NB4 (cell line): ENCODE data around the gene HMCES.
"Not testable (repeated sequence)": the region's sequence is repeated elsewhere in the genome, so short reads cannot be mapped to it uniquely, and the experiment has no call there.

Experiments used
- DNase-seq: peaks from one replicate; pipeline ENCODE4 v3.0.0; 2010; ENCODE audit warnings: low read depth
- H3K4me3 ChIP-seq: one replicate; pipeline ENCODE4 v1.5.1; 2011; ENCODE audit warnings: mild to moderate bottlenecking, low read depth, low read length, moderate library complexity
- MAX ChIP-seq: IDR thresholded peaks from 2 replicates; pipeline ENCODE4 v1.6.1; 2011; ENCODE audit warnings: low read depth, low read length
- MYC ChIP-seq: IDR thresholded peaks from 2 replicates; pipeline ENCODE4 v1.6.1; 2011; ENCODE audit warnings: low read depth, low read length
- POLR2A ChIP-seq: IDR thresholded peaks from 2 replicates; pipeline ENCODE4 v1.6.1; 2011; ENCODE audit warnings: mild to moderate bottlenecking; ENCODE audit not compliant: insufficient read length; ENCODE audit errors: extremely low read depth
- TF ChIP-seq, protein P1 (sequence below): IDR thresholded peaks from one replicate; pipeline ENCODE4 v1.5.1; 2012; ENCODE audit warnings: low read depth, low read length

The HMCES gene

DNA sequence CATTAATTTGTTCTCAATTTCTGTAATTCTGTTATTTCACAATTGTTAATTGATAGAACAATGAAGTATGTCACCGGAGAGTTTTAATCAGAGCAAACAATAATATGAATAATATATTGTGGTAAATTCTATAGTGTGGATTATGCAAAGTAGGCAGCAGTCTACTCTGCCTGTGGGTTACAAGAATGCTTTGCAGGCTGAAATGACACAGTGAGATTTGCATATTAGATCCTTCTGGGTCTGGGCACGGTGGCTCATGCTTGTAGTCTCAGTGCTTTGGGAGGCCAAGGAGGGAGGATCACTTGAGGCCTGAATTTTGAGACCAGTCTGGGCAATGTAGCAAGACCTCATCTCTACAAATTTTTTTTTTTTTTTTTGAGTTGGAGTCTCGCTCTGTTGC lies 16.8 kb upstream of the HMCES start:
- no peak for DNase-seq
- TF ChIP-seq, protein P1, sequence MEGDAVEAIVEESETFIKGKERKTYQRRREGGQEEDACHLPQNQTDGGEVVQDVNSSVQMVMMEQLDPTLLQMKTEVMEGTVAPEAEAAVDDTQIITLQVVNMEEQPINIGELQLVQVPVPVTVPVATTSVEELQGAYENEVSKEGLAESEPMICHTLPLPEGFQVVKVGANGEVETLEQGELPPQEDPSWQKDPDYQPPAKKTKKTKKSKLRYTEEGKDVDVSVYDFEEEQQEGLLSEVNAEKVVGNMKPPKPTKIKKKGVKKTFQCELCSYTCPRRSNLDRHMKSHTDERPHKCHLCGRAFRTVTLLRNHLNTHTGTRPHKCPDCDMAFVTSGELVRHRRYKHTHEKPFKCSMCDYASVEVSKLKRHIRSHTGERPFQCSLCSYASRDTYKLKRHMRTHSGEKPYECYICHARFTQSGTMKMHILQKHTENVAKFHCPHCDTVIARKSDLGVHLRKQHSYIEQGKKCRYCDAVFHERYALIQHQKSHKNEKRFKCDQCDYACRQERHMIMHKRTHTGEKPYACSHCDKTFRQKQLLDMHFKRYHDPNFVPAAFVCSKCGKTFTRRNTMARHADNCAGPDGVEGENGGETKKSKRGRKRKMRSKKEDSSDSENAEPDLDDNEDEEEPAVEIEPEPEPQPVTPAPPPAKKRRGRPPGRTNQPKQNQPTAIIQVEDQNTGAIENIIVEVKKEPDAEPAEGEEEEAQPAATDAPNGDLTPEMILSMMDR, result no peak
- no peak for TF ChIP-seq POLR2A
- no peak for TF ChIP-seq MYC
- TF ChIP-seq MAX, result no peak

DNA sequence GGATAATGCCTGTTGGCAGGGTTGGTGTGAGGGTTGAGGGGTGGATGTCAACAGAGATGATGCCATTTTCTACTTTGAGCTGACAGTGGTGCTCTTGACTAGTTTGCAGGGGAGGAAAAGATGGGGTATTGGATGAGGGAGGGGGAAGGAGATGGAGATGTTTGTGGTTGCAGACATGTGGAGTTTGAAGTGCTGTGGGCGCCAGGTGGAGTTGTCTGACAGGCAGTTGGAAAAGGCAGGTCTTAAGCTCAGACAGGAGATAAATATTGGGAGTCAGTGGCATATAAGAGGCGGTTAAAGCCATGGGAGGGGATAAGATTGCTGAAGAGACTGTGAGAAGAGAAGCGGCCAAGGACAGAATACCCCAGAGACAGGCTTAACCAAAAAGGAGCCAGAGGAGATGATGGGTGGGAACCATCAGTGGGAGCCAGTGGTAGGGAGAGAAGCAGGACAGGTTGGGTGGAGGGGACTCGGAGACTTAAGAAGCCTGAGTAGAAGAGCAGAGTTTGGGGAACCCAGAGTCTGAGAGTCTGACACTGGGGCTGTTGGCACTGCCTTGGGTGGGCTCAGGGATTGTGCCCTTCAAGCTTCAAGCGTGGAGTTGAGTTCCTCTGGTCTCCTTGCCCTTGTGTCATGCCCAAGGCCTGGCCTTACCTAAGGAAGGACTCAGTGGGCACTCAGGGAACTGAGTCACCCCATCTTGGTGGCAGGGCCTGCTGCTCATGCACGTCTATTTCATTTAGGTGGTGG lies 15.3 kb upstream of the HMCES start:
- no peak for DNase-seq
- TF ChIP-seq MAX (no peak), POLR2A (no peak), MYC (no peak)
- TF ChIP-seq, protein P1, result no peak
- no peak overlapping the region for H3K4me3 ChIP-seq

More for the DNA sequence above, 16.8 kb upstream of the HMCES start:
- H3K4me3 ChIP-seq, result no peak overlapping the region

DNA sequence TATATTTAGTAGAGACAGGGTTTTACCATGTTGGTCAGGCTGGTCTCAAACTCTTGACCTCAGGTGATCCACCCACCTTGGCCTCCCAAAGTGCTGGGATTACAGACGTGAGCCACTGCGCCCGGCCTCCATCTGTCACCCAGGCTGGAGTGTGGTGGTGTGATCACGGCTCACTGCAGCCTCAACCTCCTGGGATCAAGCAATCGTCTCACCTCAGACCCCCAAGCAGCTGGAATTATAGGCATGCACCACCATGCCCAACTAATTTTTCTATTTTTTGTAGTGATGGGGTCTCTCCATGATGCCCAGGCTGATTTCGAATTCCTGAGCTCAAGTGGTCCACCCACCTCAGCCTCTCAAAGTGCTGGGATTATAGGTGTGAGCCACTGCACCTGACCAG lies 13.7 kb upstream of the HMCES start:
- not testable (repeated sequence) for H3K4me3 ChIP-seq, DNase-seq

DNA sequence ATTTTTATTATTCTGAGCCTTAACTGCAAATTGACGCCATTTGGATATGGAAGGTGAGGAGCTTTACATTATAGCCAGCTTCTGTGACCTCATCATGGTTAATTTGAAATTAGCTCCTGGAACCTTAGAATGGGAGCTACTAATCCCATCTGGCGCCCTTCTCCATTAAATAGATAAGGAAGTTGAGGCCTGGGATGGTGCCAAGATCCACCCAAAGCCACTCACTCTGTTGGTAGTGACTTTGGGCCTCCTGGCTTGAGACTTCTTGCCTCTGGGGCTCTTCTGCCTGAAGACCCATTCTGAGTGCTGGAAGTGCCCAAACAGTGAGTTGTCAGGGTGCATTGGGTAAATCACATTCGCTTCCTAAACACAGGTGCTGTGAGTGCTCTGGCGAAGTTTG lies 12.0 kb upstream of the HMCES start:
- TF ChIP-seq POLR2A, result no peak
- TF ChIP-seq MYC, result no peak
- TF ChIP-seq, protein P1, result no peak
- TF ChIP-seq MAX, result no peak
- H3K4me3 ChIP-seq, result no peak overlapping the region
- no peak for DNase-seq

GRCh38 chr3:129268396-129268795 lies 10.3 kb upstream of the HMCES start:
- H3K4me3 ChIP-seq, result no peak overlapping the region
- no peak for DNase-seq
- TF ChIP-seq, protein P1, result no peak

- H3K4me3 ChIP-seq, result no peak overlapping the region
- TF ChIP-seq POLR2A (no peak), MAX (no peak), MYC (no peak)
- TF ChIP-seq, protein P1, result no peak
- DNase-seq, result no peak
Observed at GRCh38 chr3:129271674-129272073, 7.0 kb upstream of the HMCES start.
